HepG2 (cell line): ENCODE results near the gene DCC. TPM values are rescaled to one million over a fixed set of nuclear protein-coding genes. Genes with fewer than 3 reads are reported as not detected.

ENCODE experiments used
- ATAC-seq: fragments of 200-7000 bp; cut with Tn5 transposase; 3 replicates; pipeline ENCODE4 v1.9.1; 2020; ENCODE audit warnings: mild to moderate bottlenecking, moderate library complexity
- BruUV-seq: library from RNA; stranded (reverse); fragments of 400-500 nt; replicated peaks from 2 replicates; lab custom pipeline; 2021; lab: Mats Ljungman, UMichigan
- CTCF ChIA-PET: fragments of 300-600 bp; formaldehyde crosslinking; extraction: SDS; loops from one replicate; lab custom pipeline; 2021; ENCODE audit warnings: low total read pairs, inconsistent platforms, low intra/inter-chr PET ratio; lab: Yijun Ruan, JAX
- POLR2A ChIA-PET: fragments of 350-600 bp; sonication (Branson Sonifier 250); formaldehyde crosslinking; loops from one replicate; lab custom pipeline; 2020; ENCODE audit warnings: antibody characterized with exemption, inconsistent platforms; lab: Yijun Ruan, JAX
- DNase-seq: peaks from one replicate; pipeline ENCODE4 v3.0.0-alpha.2; 2015; ENCODE audit warnings: low spot score
- FAIRE-seq: peaks from 3 replicates; lab custom pipeline; 2011; peaks lifted over from hg19 to GRCh38; lab: Jason Lieb, UNC
- H2AFZ ChIP-seq: one replicate; pipeline ENCODE4 v1.6.1; 2011; ENCODE audit warnings: low read length, inconsistent platforms
- H3K27ac ChIP-seq: fragments of 300-600 bp; 3 replicates; pipeline ENCODE4 v1.8.0; 2011; ENCODE audit warnings: mixed run types, mild to moderate bottlenecking, mixed read lengths, low read length, inconsistent platforms; ENCODE audit not compliant: insufficient read depth; ENCODE audit errors: extremely low read length
- H3K27me3 ChIP-seq, 2 experiments: fragments of 200-600 bp in 1 of 2; 2 replicates in 1 of 2; 3 replicates in 1 of 2; pipeline versions ENCODE4 v1.6.0 to v1.8.0; 2011; ENCODE audit warnings: low read length in 2 of 2, mild to moderate bottlenecking in 2 of 2, moderate library complexity in 2 of 2, inconsistent platforms in 1 of 2; ENCODE audit not compliant: insufficient read depth in 2 of 2, control insufficient read depth in 1 of 2
- H3K36me3 ChIP-seq, 2 experiments: fragments of 200-600 bp in 1 of 2; replicated peaks in 1 of 2; 2 replicates in 1 of 2; 3 replicates in 1 of 2; pipeline versions ENCODE4 v1.5.1 to v1.8.0; 2011; ENCODE audit warnings: low read length in 2 of 2, inconsistent platforms in 1 of 2; ENCODE audit not compliant: insufficient read depth in 2 of 2, control insufficient read depth in 1 of 2
- H3K4me1 ChIP-seq: 2 replicates; pipeline ENCODE4 v1.5.1; 2012; ENCODE audit warnings: low read length, inconsistent platforms; ENCODE audit not compliant: insufficient read depth
- H3K4me2 ChIP-seq: 2 replicates; pipeline ENCODE4 v1.6.0; 2011; ENCODE audit warnings: low read depth, low read length, inconsistent platforms
- H3K4me3 ChIP-seq, 3 experiments: fragments of 200-600 bp in 1 of 3; sonication (generic), shearing (Covaris generic) in 1 of 3; replicated peaks in 1 of 3; 2 replicates each; pipeline ENCODE4 v1.5.1; 2011 to 2016; ENCODE audit warnings: low read length in 3 of 3, inconsistent platforms in 2 of 3, low read depth in 2 of 3, mild to moderate bottlenecking in 2 of 3, control low read depth in 1 of 3, mixed read lengths in 1 of 3; ENCODE audit not compliant: insufficient read depth in 1 of 3
- H3K79me2 ChIP-seq: one replicate; pipeline ENCODE4 v1.6.1; 2011; ENCODE audit warnings: low read length, inconsistent platforms; ENCODE audit not compliant: insufficient read depth
- H3K9ac ChIP-seq: 2 replicates; pipeline ENCODE4 v1.6.0; 2011; ENCODE audit warnings: mild to moderate bottlenecking, low read depth, low read length, inconsistent platforms; ENCODE audit not compliant: insufficient read depth
- H3K9me3 ChIP-seq: 2 replicates; pipeline ENCODE4 v1.5.1; 2012; ENCODE audit warnings: mild to moderate bottlenecking, low read length
- H4K20me1 ChIP-seq: 2 replicates; pipeline ENCODE4 v1.6.0; 2011; ENCODE audit warnings: inconsistent platforms, mild to moderate bottlenecking, low read length, moderate library complexity; ENCODE audit not compliant: insufficient read depth
- AGO1 ChIP-seq: fragments of 200-400 bp; formaldehyde crosslinking; IDR thresholded peaks from 2 replicates; pipeline ENCODE4 v1.6.1; 2017; ENCODE audit warnings: mild to moderate bottlenecking, low read depth, low read length, moderate library complexity; ENCODE audit not compliant: poor library complexity, severe bottlenecking
- DMAP1 ChIP-seq: IDR thresholded peaks from 2 replicates; pipeline ENCODE4 v1.6.1; 2016
- MYPOP ChIP-seq: sonication (generic); formaldehyde crosslinking; IDR thresholded peaks from 2 replicates; pipeline ENCODE4 v1.8.1; 2023; ENCODE audit warnings: mild to moderate bottlenecking, moderate library complexity, missing genetic modification reagents
- NONO ChIP-seq, 2 experiments: fragments of 450-650 bp in 1 of 2; sonication (generic) in 1 of 2; formaldehyde crosslinking in 1 of 2; IDR thresholded peaks in 1 of 2; conservative IDR thresholded peaks in 1 of 2; 2 replicates each; pipeline versions ENCODE4 v1.6.1 to v1.8.0; 2017 to 2022; ENCODE audit warnings: mild to moderate bottlenecking in 1 of 2, missing genetic modification reagents in 1 of 2, moderate library complexity in 1 of 2
- SETDB1 ChIP-seq: sonication (generic); formaldehyde crosslinking; IDR thresholded peaks from 2 replicates; pipeline ENCODE4 v1.5.1; 2020; ENCODE audit warnings: missing genetic modification reagents, mild to moderate bottlenecking, borderline replicate concordance
- SSRP1 ChIP-seq: IDR thresholded peaks from 2 replicates; pipeline ENCODE4 v1.6.1; 2016; ENCODE audit warnings: control low read depth
- TAF1 ChIP-seq: sonication (generic); formaldehyde crosslinking; IDR thresholded peaks from 2 replicates; pipeline ENCODE4 v1.4.0; 2020; ENCODE audit warnings: missing genetic modification reagents
- WGBS: methylation state at CpG from one replicate; pipeline ENCODE4 v1.1.6; 2017; ENCODE audit warnings: low lambda C conversion rate; 5-methylcytosine and 5-hydroxymethylcytosine counted together
- in situ Hi-C: cut with HindIII; loops from 2 replicates; pipeline ENCODE4 v1.10.0; 2017; ENCODE audit warnings: low pct_unique_long_range_greater_than_20kb; ENCODE audit not compliant: extremely low pct_ligation_motif_present
- intact Hi-C: fragments of 100-400 bp; cut with micrococcal nuclease; formaldehyde crosslinking; loops from one replicate; pipeline ENCODE4 v1.10.0; 2022; ENCODE audit not compliant: unreplicated experiment
- polyA plus RNA-seq, 8 experiments: library from polyadenylated mRNA; depleted of rRNA in 3 of 8; stranded (reverse) in 7 of 8; unstranded in 1 of 8; fragments of >200 nt; fragmentation: Illumina TruSeq in 4 of 8; extraction: Trizol in 4 of 8; gene quantifications; 2 replicates each; pipeline versions ENCODE4 v1.2.1 to v1.2.3, GENCODE V29; 2011 to 2016; ENCODE audit warnings: low read depth in 4 of 8, missing spikeins in 1 of 8, mixed read lengths in 1 of 8; ENCODE audit not compliant: insufficient read depth in 1 of 8
- total RNA-seq, 5 experiments: library from RNA; depleted of rRNA; stranded (reverse); fragments of >200 nt; fragmentation: Illumina TruSeq; extraction: Trizol; gene quantifications; 2 replicates each; pipeline ENCODE4 v1.2.3, GENCODE V29; 2016; ENCODE audit warnings: low read depth in 1 of 5
- TF ChIP-seq, protein P1 (sequence below): sonication (generic); formaldehyde crosslinking; IDR thresholded peaks from 2 replicates; pipeline ENCODE4; 2020; ENCODE audit warnings: missing genetic modification reagents, mild to moderate bottlenecking, borderline replicate concordance
- TF ChIP-seq, protein P2 (sequence below): sonication (generic); formaldehyde crosslinking; IDR thresholded peaks from 2 replicates; pipeline ENCODE4 v1.4.0; 2020; ENCODE audit warnings: mild to moderate bottlenecking, missing genetic modification reagents

DCC gene
- total and polyA plus RNA-seq, 2 of the 13 experiments (the other 11 are each of a cell fraction or from before 2014, with no cell fraction given): not detected

GRCh38 chr18:53556450-53556849 lies 1216.5 kb downstream of the DCC start:
- H3K4me2 ChIP-seq: no peak overlapping the region
- H3K27ac ChIP-seq: no peak overlapping the region
- ATAC-seq (no peak), FAIRE-seq (no peak), DNase-seq (no peak)
- no TSS peak for BruUV-seq
- H2AFZ ChIP-seq: no peak overlapping the region
- H3K27me3 ChIP-seq: no peaks in the 10 kb centered on the region
- TF ChIP-seq, protein P1, sequence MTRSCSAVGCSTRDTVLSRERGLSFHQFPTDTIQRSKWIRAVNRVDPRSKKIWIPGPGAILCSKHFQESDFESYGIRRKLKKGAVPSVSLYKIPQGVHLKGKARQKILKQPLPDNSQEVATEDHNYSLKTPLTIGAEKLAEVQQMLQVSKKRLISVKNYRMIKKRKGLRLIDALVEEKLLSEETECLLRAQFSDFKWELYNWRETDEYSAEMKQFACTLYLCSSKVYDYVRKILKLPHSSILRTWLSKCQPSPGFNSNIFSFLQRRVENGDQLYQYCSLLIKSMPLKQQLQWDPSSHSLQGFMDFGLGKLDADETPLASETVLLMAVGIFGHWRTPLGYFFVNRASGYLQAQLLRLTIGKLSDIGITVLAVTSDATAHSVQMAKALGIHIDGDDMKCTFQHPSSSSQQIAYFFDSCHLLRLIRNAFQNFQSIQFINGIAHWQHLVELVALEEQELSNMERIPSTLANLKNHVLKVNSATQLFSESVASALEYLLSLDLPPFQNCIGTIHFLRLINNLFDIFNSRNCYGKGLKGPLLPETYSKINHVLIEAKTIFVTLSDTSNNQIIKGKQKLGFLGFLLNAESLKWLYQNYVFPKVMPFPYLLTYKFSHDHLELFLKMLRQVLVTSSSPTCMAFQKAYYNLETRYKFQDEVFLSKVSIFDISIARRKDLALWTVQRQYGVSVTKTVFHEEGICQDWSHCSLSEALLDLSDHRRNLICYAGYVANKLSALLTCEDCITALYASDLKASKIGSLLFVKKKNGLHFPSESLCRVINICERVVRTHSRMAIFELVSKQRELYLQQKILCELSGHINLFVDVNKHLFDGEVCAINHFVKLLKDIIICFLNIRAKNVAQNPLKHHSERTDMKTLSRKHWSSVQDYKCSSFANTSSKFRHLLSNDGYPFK (CRISPR knock-in tag): no peak
- TF ChIP-seq DMAP1 (CRISPR knock-in tag): no peak
- no peak for TF ChIP-seq AGO1
- H3K79me2 ChIP-seq: no peaks in the 10 kb centered on the region
- no peaks in the 10 kb centered on the region for H4K20me1 ChIP-seq
- no peak overlapping the region for H3K4me3 ChIP-seq
- intact Hi-C loops: no loop called here
- no peaks in the 10 kb centered on the region for H3K36me3 ChIP-seq
- no peak overlapping the region for H3K9ac ChIP-seq
- CTCF ChIA-PET: no interaction called here
- in situ Hi-C loops: no loop called here
- no peaks in the 10 kb centered on the region for H3K4me1 ChIP-seq
- POLR2A ChIA-PET: no interaction called here
- WGBS: 2% methylated on average over 2 of the region's 2 CpGs
- peaks cover 5% of the 10 kb centered on the region; the same call in 1 of the 2 replicates for H3K9me3 ChIP-seq

- H3K9ac ChIP-seq: no peak overlapping the region
- H3K27me3 ChIP-seq: no peaks in the 10 kb centered on the region
- ChIA-PET POLR2A (no interaction called here), CTCF (no interaction called here)
- FAIRE-seq (no peak), ATAC-seq (no peak), DNase-seq (no peak)
- no peaks in the 10 kb centered on the region for H4K20me1 ChIP-seq
- H3K79me2 ChIP-seq: no peaks in the 10 kb centered on the region
- 0 out of 2 replicates have a peak, but pooled peaks cover 8% of the 10 kb centered on the region for H3K9me3 ChIP-seq
- H3K4me3 ChIP-seq: no peak overlapping the region
- intact Hi-C loops (no loop called here), in situ Hi-C loops (no loop called here)
- no peaks in the 10 kb centered on the region for H3K4me1 ChIP-seq
- H3K27ac ChIP-seq: no peak overlapping the region
- 17% methylated on average over 2 of the region's 2 CpGs for WGBS
- H3K4me2 ChIP-seq: no peak overlapping the region
- H2AFZ ChIP-seq: no peak overlapping the region
- BruUV-seq: no TSS peak
- no peaks in the 10 kb centered on the region for H3K36me3 ChIP-seq
- TF ChIP-seq TAF1 (CRISPR knock-in tag) (no peak), NONO (IDR thresholded peaks at IDR 0.05) (no peak), NONO (CRISPR knock-in tag; conservative IDR thresholded peaks at IDR 0.05) (no peak), MYPOP (no peak), SSRP1 (CRISPR knock-in tag) (no peak), SETDB1 (CRISPR knock-in tag) (no peak)
- TF ChIP-seq, protein P2, sequence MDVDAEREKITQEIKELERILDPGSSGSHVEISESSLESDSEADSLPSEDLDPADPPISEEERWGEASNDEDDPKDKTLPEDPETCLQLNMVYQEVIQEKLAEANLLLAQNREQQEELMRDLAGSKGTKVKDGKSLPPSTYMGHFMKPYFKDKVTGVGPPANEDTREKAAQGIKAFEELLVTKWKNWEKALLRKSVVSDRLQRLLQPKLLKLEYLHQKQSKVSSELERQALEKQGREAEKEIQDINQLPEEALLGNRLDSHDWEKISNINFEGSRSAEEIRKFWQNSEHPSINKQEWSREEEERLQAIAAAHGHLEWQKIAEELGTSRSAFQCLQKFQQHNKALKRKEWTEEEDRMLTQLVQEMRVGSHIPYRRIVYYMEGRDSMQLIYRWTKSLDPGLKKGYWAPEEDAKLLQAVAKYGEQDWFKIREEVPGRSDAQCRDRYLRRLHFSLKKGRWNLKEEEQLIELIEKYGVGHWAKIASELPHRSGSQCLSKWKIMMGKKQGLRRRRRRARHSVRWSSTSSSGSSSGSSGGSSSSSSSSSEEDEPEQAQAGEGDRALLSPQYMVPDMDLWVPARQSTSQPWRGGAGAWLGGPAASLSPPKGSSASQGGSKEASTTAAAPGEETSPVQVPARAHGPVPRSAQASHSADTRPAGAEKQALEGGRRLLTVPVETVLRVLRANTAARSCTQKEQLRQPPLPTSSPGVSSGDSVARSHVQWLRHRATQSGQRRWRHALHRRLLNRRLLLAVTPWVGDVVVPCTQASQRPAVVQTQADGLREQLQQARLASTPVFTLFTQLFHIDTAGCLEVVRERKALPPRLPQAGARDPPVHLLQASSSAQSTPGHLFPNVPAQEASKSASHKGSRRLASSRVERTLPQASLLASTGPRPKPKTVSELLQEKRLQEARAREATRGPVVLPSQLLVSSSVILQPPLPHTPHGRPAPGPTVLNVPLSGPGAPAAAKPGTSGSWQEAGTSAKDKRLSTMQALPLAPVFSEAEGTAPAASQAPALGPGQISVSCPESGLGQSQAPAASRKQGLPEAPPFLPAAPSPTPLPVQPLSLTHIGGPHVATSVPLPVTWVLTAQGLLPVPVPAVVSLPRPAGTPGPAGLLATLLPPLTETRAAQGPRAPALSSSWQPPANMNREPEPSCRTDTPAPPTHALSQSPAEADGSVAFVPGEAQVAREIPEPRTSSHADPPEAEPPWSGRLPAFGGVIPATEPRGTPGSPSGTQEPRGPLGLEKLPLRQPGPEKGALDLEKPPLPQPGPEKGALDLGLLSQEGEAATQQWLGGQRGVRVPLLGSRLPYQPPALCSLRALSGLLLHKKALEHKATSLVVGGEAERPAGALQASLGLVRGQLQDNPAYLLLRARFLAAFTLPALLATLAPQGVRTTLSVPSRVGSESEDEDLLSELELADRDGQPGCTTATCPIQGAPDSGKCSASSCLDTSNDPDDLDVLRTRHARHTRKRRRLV (CRISPR knock-in tag): no peak
These were observed 1220.5 kb downstream of the DCC start for GRCh38 chr18:53560546-53560945.
